ENCODE data around the gene MAB21L1.

DNA sequence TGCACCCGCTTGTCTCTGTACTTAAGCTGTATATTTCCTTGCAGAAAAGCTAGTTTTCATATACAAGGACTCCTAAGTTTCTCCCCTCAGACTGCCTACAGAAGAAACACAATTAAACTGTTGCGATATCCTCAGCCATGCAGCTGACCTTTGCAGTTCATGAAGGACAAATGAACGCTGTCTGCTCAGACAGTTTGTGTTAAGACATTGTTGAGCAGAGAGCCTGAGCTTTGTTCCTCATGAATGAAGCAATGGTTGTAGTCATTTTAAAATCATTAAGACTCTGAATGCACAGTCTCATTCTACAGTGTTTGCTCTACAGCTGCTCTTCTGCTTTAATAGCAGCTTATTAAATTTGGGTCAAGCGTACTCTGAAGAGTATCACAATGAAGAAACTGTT, 23.2 kb upstream of the MAB21L1 start:
- TF ChIP-seq, protein P1, sequence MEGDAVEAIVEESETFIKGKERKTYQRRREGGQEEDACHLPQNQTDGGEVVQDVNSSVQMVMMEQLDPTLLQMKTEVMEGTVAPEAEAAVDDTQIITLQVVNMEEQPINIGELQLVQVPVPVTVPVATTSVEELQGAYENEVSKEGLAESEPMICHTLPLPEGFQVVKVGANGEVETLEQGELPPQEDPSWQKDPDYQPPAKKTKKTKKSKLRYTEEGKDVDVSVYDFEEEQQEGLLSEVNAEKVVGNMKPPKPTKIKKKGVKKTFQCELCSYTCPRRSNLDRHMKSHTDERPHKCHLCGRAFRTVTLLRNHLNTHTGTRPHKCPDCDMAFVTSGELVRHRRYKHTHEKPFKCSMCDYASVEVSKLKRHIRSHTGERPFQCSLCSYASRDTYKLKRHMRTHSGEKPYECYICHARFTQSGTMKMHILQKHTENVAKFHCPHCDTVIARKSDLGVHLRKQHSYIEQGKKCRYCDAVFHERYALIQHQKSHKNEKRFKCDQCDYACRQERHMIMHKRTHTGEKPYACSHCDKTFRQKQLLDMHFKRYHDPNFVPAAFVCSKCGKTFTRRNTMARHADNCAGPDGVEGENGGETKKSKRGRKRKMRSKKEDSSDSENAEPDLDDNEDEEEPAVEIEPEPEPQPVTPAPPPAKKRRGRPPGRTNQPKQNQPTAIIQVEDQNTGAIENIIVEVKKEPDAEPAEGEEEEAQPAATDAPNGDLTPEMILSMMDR (IDR thresholded peaks at IDR 0.05; ENCODE audit: low read depth, low read length, missing input control) = no peak
- no peak for TF ChIP-seq TAF1 (conservative IDR thresholded peaks at IDR 0.05)
- TF ChIP-seq, protein P2, sequence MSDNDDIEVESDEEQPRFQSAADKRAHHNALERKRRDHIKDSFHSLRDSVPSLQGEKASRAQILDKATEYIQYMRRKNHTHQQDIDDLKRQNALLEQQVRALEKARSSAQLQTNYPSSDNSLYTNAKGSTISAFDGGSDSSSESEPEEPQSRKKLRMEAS (IDR thresholded peaks at IDR 0.05) = no peak
- no peak for TF ChIP-seq YY1 (IDR thresholded peaks at IDR 0.05)
- no peak for TF ChIP-seq GABPA (IDR thresholded peaks at IDR 0.05 in 1 of 2, conservative IDR thresholded peaks at IDR 0.05 in 1 of 2)
- TF ChIP-seq, protein P3, sequence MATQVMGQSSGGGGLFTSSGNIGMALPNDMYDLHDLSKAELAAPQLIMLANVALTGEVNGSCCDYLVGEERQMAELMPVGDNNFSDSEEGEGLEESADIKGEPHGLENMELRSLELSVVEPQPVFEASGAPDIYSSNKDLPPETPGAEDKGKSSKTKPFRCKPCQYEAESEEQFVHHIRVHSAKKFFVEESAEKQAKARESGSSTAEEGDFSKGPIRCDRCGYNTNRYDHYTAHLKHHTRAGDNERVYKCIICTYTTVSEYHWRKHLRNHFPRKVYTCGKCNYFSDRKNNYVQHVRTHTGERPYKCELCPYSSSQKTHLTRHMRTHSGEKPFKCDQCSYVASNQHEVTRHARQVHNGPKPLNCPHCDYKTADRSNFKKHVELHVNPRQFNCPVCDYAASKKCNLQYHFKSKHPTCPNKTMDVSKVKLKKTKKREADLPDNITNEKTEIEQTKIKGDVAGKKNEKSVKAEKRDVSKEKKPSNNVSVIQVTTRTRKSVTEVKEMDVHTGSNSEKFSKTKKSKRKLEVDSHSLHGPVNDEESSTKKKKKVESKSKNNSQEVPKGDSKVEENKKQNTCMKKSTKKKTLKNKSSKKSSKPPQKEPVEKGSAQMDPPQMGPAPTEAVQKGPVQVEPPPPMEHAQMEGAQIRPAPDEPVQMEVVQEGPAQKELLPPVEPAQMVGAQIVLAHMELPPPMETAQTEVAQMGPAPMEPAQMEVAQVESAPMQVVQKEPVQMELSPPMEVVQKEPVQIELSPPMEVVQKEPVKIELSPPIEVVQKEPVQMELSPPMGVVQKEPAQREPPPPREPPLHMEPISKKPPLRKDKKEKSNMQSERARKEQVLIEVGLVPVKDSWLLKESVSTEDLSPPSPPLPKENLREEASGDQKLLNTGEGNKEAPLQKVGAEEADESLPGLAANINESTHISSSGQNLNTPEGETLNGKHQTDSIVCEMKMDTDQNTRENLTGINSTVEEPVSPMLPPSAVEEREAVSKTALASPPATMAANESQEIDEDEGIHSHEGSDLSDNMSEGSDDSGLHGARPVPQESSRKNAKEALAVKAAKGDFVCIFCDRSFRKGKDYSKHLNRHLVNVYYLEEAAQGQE (IDR thresholded peaks at IDR 0.05) = no peak
- TF ChIP-seq, protein P4, sequence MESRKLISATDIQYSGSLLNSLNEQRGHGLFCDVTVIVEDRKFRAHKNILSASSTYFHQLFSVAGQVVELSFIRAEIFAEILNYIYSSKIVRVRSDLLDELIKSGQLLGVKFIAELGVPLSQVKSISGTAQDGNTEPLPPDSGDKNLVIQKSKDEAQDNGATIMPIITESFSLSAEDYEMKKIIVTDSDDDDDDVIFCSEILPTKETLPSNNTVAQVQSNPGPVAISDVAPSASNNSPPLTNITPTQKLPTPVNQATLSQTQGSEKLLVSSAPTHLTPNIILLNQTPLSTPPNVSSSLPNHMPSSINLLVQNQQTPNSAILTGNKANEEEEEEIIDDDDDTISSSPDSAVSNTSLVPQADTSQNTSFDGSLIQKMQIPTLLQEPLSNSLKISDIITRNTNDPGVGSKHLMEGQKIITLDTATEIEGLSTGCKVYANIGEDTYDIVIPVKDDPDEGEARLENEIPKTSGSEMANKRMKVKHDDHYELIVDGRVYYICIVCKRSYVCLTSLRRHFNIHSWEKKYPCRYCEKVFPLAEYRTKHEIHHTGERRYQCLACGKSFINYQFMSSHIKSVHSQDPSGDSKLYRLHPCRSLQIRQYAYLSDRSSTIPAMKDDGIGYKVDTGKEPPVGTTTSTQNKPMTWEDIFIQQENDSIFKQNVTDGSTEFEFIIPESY (IDR thresholded peaks at IDR 0.05) = no peak
- no peak for TF ChIP-seq SP1 (IDR thresholded peaks at IDR 0.05)
- no peak for TF ChIP-seq JUND (IDR thresholded peaks at IDR 0.05)
- no peak for TF ChIP-seq RAD21 (IDR thresholded peaks at IDR 0.05)
- no peak for TF ChIP-seq FOXA2 (IDR thresholded peaks at IDR 0.05)

Data from liver (tissue), 3 donors.